ACHN (cell line): Measurements from ENCODE around the gene CBY1.

ENCODE experiments used
- DNase-seq: peaks from one replicate; pipeline ENCODE4 v3.0.0-alpha.2; 2015
- in situ Hi-C: cut with HindIII; loops from 2 replicates; pipeline ENCODE4 v1.10.0; 2017; ENCODE audit warnings: low sequenced_read_pairs, low pct_ligation_motif_present, low pct_unique_long_range_greater_than_20kb

The CBY1 gene

GRCh38 chr22:38715176-38715764, 58.8 kb downstream of the CBY1 start:
- in situ Hi-C loops = no loop called here
- no peak for DNase-seq

GRCh38 chr22:38715852-38716251, 59.4 kb downstream of the CBY1 start:
- in situ Hi-C loops = no loop called here
- no peak for DNase-seq

- in situ Hi-C loops = no loop called here
- no peak for DNase-seq
Measured at GRCh38 chr22:38716271-38716670, 59.8 kb downstream of the CBY1 start.

- in situ Hi-C loops = no loop called here
- DNase-seq = no peak
Measured at GRCh38 chr22:38716826-38717225, 60.4 kb downstream of the CBY1 start.

- in situ Hi-C loops = no loop called here
- no peak for DNase-seq
Measured at GRCh38 chr22:38717244-38717643, 60.8 kb downstream of the CBY1 start.

- in situ Hi-C loops = no loop called here
- DNase-seq = peak; percentile 88
Measured at GRCh38 chr22:38718414-38718813, 62.0 kb downstream of the CBY1 start.

- DNase-seq = no peak
- in situ Hi-C loops = no loop called here
Measured at GRCh38 chr22:38719196-38719595, 62.8 kb downstream of the CBY1 start.

GRCh38 chr22:38720350-38720749, 63.9 kb downstream of the CBY1 start:
- in situ Hi-C loops = no loop called here
- no peak for DNase-seq

GRCh38 chr22:38721551-38721950, 65.1 kb downstream of the CBY1 start:
- in situ Hi-C loops = no loop called here

More at GRCh38 chr22:38721551-38721950, 65.1 kb downstream of the CBY1 start:
- DNase-seq = no peak
